Endothelial cell of coronary artery (primary cell): ENCODE results near the gene PLPPR1. TPM values are rescaled to one million over a fixed set of nuclear protein-coding genes. Genes with fewer than 3 reads are reported as not detected.

Experiments
- total RNA-seq: library from RNA; depleted of rRNA; stranded (reverse); fragments of >200 nt; gene quantifications from 2 replicates; pipeline ENCODE4 v1.2.3, GENCODE V29; 2014

PLPPR1 gene
- total RNA-seq = 0.09 and 3.8 TPM in 2 replicates

GRCh38 chr9:101028346-101029314 is at the start of gene PLPPR1:
Gene PLPPR1, plus strand, starts transcription at chr9:101028727.

